Measurements from ENCODE around the gene ZMYND8.
"Not testable (repeated sequence)": the region's sequence is repeated elsewhere in the genome, so short reads cannot be mapped to it uniquely, and the experiment has no call there.

Gene ZMYND8

DNA sequence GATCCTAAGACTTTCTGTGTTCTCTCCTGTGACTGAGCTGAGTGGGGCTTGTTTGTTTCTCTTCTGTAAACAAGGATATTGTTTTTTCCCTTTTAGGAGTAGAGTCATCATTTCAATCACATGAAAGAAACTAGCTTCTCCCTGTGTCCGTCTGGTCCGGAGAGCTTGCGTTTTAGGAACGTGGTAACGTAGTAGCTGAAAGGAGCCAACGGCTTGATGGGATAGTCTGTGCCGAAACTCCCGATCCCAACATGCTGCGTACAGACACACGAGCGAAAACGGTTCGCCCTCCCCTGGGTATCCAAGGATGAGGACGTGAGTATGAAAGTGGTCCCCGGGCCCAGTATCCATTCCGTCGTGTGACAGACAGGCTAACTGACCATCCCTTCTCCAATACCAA, 146.5 kb downstream of the ZMYND8 start:
- peaks cover 11% of the 10 kb centered on the region for H3K4me1 Mint-ChIP-seq

DNA sequence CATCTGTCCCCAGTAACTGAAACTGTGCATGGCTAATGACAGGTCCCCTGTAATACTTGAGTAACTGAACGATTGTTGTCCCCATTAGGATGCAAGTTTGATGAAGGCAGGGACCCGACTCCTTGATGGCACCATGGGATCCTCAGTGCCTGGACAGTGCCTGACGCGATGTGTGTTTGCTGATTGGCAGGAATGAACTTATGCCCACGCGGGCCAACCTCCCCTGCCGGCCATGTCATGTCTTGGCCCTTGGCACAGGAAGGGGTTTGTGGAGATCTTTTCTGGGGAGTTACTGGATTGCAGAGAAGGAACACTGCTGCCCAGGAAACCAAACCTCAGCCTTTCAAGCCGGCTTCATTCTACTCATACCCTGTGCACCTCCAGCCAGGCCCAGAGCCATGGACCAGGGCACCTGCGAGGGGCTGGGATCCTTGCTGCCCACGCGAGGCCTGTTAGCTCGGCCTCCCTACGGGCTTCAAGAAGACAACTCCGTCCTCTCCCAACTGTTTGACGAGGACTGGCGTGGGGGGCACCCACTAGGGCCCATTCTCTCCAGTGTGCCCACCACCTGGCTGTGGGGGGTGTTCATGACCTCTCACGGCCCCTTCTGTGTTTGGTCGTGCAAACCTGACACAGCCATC, 147.8 kb downstream of the ZMYND8 start:
- Mint-ChIP-seq H3K27ac (no peak overlapping the region), H3K4me3 (no peak overlapping the region), H3K4me1 (peaks cover 11% of the 10 kb centered on the region), H3K9me3 (no peaks in the 10 kb centered on the region), H3K27me3 (no peaks in the 10 kb centered on the region), H3K36me3 (peaks cover 5% of the 10 kb centered on the region)
- DNase-seq (ENCODE audit: low spot score in 2 of 2) (no peak), ATAC-seq (ENCODE audit: low read depth) (no peak)

More for the DNA sequence above, 146.5 kb downstream of the ZMYND8 start:
- DNase-seq (ENCODE audit: low spot score in 2 of 2) (no peak), ATAC-seq (ENCODE audit: low read depth) (no peak)
- Mint-ChIP-seq H3K9me3 (no peaks in the 10 kb centered on the region), H3K36me3 (peaks cover 8% of the 10 kb centered on the region), H3K4me3 (no peak overlapping the region), H3K27ac (no peak overlapping the region), H3K27me3 (no peaks in the 10 kb centered on the region)

- H3K36me3 Mint-ChIP-seq, result peaks cover 5% of the 10 kb centered on the region
- no peaks in the 10 kb centered on the region for H3K27me3 Mint-ChIP-seq
- H3K4me3 Mint-ChIP-seq, result no peak overlapping the region
- ATAC-seq (ENCODE audit: low read depth) (no peak), DNase-seq (ENCODE audit: low spot score in 2 of 2) (no peak)
- no peaks in the 10 kb centered on the region for H3K9me3 Mint-ChIP-seq
- H3K27ac Mint-ChIP-seq, result peak overlapping the region; percentile 70
- H3K4me1 Mint-ChIP-seq, result peaks cover 11% of the 10 kb centered on the region
Observed at GRCh38 chr20:47206962-47207641, 149.4 kb downstream of the ZMYND8 start.

DNA sequence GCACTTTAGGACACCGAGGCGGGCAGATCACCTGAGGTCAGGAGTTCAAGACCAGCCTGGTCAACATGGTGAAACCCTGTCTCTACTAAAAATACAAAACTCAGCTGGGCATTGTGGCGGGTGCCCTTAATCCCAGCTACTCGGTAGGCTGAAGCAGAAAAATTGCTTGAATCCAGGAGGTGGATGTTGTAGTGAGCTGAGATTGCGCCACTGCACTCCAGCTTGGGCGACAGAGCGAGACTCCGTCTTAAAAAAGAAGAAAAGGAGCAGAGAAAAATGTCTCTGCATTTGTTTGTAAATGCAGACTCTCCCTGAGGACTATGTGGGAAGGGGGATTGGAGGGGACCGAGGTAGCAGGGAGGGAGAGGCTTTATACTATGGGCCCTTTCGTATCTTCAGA, 149.9 kb downstream of the ZMYND8 start:
- H3K36me3 Mint-ChIP-seq; H3K4me3 Mint-ChIP-seq; ATAC-seq (ENCODE audit: low read depth); H3K27me3 Mint-ChIP-seq; H3K9me3 Mint-ChIP-seq; DNase-seq (ENCODE audit: low spot score in 2 of 2): not testable (repeated sequence)
- Mint-ChIP-seq H3K4me1 (peaks cover 11% of the 10 kb centered on the region), H3K27ac (peak overlapping the region; percentile 70)

DNA sequence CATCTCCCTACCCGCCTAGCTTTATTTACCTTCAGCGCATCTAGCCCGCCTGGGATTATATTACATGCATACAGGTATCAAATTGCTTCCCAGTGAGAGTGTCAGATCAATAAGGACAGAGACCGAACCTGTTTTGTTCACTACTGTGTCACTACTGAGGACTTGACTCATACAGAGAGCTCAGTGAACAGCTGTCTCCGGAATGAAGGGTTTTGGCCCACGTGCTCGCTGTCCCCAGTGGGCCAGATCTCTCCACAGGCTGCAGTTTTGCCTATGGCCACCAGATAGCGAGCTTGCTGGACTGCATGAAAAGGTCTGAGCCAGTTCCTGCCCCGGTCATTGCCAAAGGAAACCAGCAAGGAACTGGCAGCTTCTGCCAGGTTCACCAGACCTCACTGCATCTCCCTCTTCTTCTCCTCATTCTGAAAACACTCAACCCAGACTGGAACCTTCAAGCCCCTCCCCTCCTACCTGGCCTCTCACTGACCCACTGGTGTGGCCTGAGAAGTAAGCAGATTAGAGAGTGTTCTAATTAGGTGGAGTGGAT, 150.8 kb downstream of the ZMYND8 start:
- Mint-ChIP-seq H3K9me3 (no peaks in the 10 kb centered on the region), H3K4me1 (peaks cover 11% of the 10 kb centered on the region), H3K36me3 (peaks cover 5% of the 10 kb centered on the region), H3K27ac (no peak overlapping the region), H3K4me3 (no peak overlapping the region), H3K27me3 (no peaks in the 10 kb centered on the region)
- DNase-seq (ENCODE audit: low spot score in 2 of 2) (peak; percentile 56 to 83), ATAC-seq (ENCODE audit: low read depth) (peak; percentile 95)

DNA sequence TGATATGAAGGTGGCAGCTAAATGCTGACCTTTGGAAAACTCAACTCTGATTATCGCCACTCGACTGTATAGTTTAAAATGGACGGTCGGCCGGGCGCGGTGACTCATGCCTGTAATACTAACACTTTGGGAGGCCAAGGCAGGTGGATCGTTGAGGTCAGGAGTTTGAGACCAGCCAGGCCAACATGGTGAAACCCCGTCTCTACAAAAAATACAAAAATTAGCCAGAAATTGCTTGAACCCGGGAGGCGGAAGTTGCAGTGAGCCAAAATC, 151.7 kb downstream of the ZMYND8 start:
- H3K9me3 Mint-ChIP-seq; DNase-seq (ENCODE audit: low spot score in 2 of 2); H3K36me3 Mint-ChIP-seq; ATAC-seq (ENCODE audit: low read depth); H3K4me3 Mint-ChIP-seq; H3K27ac Mint-ChIP-seq; H3K27me3 Mint-ChIP-seq: not testable (repeated sequence)
- H3K4me1 Mint-ChIP-seq, result peaks cover 11% of the 10 kb centered on the region

DNA sequence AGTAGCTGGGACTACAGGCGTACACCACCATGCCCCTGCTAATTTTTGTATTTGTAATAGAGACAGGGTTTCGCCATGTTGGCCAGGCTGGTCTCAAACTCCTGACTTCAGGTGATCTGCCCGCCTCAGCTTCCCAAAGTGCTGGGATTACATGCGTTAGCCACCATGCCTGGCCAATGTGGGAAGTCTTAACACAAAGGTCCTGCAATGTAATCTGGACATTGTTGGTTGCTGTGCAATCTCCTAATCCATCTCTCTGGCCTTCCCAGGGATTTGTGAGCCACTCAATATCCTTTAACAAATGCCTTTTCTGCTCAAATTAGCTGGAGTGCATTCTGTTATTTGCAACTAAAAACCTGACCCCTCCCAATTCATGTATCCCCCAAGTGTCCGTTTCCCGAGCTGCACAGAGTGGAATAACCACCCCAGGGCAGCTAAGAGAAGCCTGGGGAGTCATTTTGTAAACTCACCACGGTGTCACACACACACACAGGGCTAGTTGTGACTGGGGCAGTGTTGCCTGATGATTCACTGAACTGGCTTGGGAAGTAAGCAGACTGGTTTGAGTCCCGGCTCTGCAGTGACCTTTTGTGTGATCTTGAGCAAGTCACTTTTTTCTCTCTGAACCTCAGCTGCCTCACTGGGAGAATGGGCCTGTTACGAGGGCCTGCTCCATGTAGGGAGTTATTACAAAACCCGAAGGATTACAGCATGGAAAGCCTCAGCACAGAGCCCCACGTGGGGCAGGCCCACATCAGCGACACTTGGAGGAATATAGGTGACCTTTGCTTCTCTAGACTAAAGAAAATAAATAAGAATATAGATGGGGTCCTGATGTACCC, 152.3 kb downstream of the ZMYND8 start:
- Mint-ChIP-seq H3K9me3 (no peaks in the 10 kb centered on the region), H3K27me3 (no peaks in the 10 kb centered on the region), H3K27ac (no peak overlapping the region), H3K4me3 (no peak overlapping the region), H3K36me3 (no peaks in the 10 kb centered on the region), H3K4me1 (peaks cover 11% of the 10 kb centered on the region)
- no peak for ATAC-seq (ENCODE audit: low read depth)
- no peak for DNase-seq (ENCODE audit: low spot score in 2 of 2)

DNA sequence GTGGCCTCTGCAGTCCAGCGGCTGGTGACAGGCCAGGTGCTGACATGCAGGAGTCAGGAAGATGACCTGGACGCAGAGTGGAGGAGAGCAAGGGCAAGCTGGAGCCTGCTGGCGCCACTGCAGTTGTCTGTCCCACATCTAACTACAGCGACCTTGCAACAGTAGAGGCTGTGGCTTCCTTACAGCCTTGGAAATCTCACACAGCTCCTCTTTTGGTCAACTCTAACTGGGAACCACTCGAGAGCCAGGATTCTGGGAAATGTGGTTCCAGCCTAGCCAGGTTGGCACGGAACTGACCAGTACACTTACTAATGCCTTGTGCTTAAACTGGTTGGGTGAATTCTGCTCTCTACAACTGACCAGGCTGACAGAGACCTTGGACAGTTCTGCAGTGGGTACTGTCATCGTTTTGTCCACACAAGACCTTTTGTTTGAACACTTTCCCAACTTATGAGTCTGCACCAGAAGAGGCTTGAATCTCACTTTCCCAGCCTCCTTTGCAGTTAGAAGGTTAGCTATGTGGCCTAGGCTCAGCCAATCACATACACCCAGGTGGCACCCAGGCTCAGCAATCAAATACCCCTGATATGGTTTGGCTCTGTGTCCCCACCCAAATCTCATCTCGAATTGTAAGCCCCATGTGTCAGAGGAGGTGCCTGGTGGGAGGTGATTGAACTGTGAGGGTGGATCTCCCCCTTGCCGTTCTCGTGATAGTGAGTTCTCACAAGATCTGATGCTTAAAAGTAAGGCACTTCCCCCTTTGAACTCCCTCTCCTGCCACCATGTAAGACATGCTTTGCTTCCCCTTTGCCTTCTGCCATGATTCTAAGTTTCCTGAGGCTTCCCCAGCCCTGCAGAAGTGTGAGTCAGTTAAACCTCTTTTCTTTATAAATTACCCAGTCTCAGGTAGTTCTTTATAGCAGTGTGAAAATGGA, 153.5 kb downstream of the ZMYND8 start:
- H3K36me3 Mint-ChIP-seq, result no peaks in the 10 kb centered on the region
- H3K27ac Mint-ChIP-seq, result no peak overlapping the region
- H3K9me3 Mint-ChIP-seq, result no peaks in the 10 kb centered on the region
- no peak for ATAC-seq (ENCODE audit: low read depth)
- DNase-seq (ENCODE audit: low spot score in 2 of 2), result no peak
- no peaks in the 10 kb centered on the region for H3K27me3 Mint-ChIP-seq
- peaks cover 11% of the 10 kb centered on the region for H3K4me1 Mint-ChIP-seq
- H3K4me3 Mint-ChIP-seq, result no peak overlapping the region

GRCh38 chr20:47201074-47201730, 155.3 kb downstream of the ZMYND8 start:
- Mint-ChIP-seq H3K36me3 (no peaks in the 10 kb centered on the region), H3K27ac (no peak overlapping the region), H3K27me3 (no peaks in the 10 kb centered on the region), H3K4me3 (no peak overlapping the region), H3K4me1 (peaks cover 8% of the 10 kb centered on the region), H3K9me3 (no peaks in the 10 kb centered on the region)
- ATAC-seq (ENCODE audit: low read depth) (no peak), DNase-seq (ENCODE audit: low spot score in 2 of 2) (no peak)

GRCh38 chr20:47198996-47199552, 157.4 kb downstream of the ZMYND8 start:
- H3K36me3 Mint-ChIP-seq, result no peaks in the 10 kb centered on the region
- H3K4me3 Mint-ChIP-seq, result no peak overlapping the region
- ATAC-seq (ENCODE audit: low read depth) (no peak), DNase-seq (ENCODE audit: low spot score in 2 of 2) (no peak)
- H3K27ac Mint-ChIP-seq, result no peak overlapping the region
- H3K4me1 Mint-ChIP-seq, result no peaks in the 10 kb centered on the region
- no peaks in the 10 kb centered on the region for H3K9me3 Mint-ChIP-seq
- peaks cover 3% of the 10 kb centered on the region for H3K27me3 Mint-ChIP-seq

DNA sequence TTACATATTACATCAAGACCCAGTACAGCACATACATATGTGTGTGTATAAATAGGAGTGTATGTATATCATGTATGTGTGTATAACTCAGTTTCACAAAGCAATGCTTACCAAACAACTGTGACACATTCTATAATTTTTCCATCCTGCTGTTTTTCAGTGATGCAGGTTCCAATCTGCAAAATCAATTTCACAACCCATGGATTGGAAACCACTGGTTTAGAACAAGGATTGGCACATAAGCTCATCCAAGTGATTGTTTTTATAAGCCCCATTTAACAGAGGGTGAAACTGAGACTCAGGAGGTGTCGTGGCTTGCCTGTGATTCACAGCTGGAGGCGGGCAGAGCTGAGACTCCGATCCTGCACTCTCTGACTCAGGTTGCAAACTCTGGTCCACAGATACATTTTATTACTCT, 158.2 kb downstream of the ZMYND8 start:
- Mint-ChIP-seq H3K4me3 (no peak overlapping the region), H3K36me3 (no peaks in the 10 kb centered on the region), H3K27ac (no peak overlapping the region), H3K4me1 (no peaks in the 10 kb centered on the region), H3K9me3 (no peaks in the 10 kb centered on the region), H3K27me3 (peaks cover 3% of the 10 kb centered on the region)
- DNase-seq (ENCODE audit: low spot score in 2 of 2) (no peak), ATAC-seq (ENCODE audit: low read depth) (no peak)

GRCh38 chr20:47196091-47197081, 160.1 kb downstream of the ZMYND8 start:
- H3K36me3 Mint-ChIP-seq, result peaks cover 1% of the 10 kb centered on the region
- peak; percentile 95 for ATAC-seq (ENCODE audit: low read depth)
- H3K27me3 Mint-ChIP-seq, result peaks cover 3% of the 10 kb centered on the region
- no peak overlapping the region for H3K27ac Mint-ChIP-seq
- no peaks in the 10 kb centered on the region for H3K4me1 Mint-ChIP-seq
- peak; percentile 78 for DNase-seq (ENCODE audit: low spot score in 2 of 2)
- H3K4me3 Mint-ChIP-seq, result peak overlapping the region; percentile 3
- no peaks in the 10 kb centered on the region for H3K9me3 Mint-ChIP-seq
